Muscle layer of colon (tissue), 2 donors: ENCODE data around the gene SCN2B.

Source experiments
- H3K27ac ChIP-seq: one replicate; pipeline ENCODE4 v1.7.0; 2013; ENCODE audit warnings: low read depth, mild to moderate bottlenecking, low read length, moderate library complexity
- H3K27me3 ChIP-seq, 2 donors: one replicate each; pipeline ENCODE4 v1.7.0; 2013; ENCODE audit warnings: low read length in 2 of 2, mild to moderate bottlenecking in 2 of 2; ENCODE audit not compliant: insufficient read depth in 2 of 2, control insufficient read depth in 1 of 2
- H3K36me3 ChIP-seq: one replicate; pipeline ENCODE4 v1.7.0; 2013; ENCODE audit warnings: mild to moderate bottlenecking, low read length; ENCODE audit not compliant: insufficient read depth
- H3K4me1 ChIP-seq: one replicate; pipeline ENCODE4 v1.7.0; 2013; ENCODE audit warnings: mild to moderate bottlenecking, low read length; ENCODE audit not compliant: insufficient read depth
- H3K4me3 ChIP-seq, 2 donors: one replicate each; pipeline ENCODE4 v1.7.0; 2013; ENCODE audit warnings: low read length in 2 of 2, low read depth in 1 of 2, mild to moderate bottlenecking in 1 of 2, moderate library complexity in 1 of 2
- H3K9ac ChIP-seq: one replicate; pipeline ENCODE4 v1.7.0; 2013; ENCODE audit warnings: low read length
- H3K9me3 ChIP-seq: one replicate; pipeline ENCODE4 v1.7.0; 2013; ENCODE audit warnings: mild to moderate bottlenecking, low read length
- donor health status: abdominal sarcoma.
- donor health status: Adenocarcinoma of cecum.

The SCN2B gene, protein sequence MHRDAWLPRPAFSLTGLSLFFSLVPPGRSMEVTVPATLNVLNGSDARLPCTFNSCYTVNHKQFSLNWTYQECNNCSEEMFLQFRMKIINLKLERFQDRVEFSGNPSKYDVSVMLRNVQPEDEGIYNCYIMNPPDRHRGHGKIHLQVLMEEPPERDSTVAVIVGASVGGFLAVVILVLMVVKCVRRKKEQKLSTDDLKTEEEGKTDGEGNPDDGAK

GRCh38 chr11:118175993-118176777 is at the start of gene SCN2B:
SCN2B (minus strand) TSS chr11:118176639; CDS start chr11:118176431, 208 bp downstream.
- Histone ChIP-seq H3K4me3 (peak within 1 kb of the TSS; percentile 24 to 87), H3K9me3 (no peaks in the 10 kb centered on the region), H3K4me1 (peaks cover 39% of the 10 kb centered on the region), H3K9ac (peak within 1 kb of the TSS; percentile 57), H3K27ac (peak within 1 kb of the TSS; percentile 51), H3K36me3 (no peaks in the 10 kb centered on the region), H3K27me3 (no peaks in the 10 kb centered on the region)

GRCh38 chr11:118224511-118225188 is 48.2 kb upstream of the SCN2B start, which contains the start of gene JAML:
JAML (minus strand) TSS chr11:118225011; CDS start chr11:118214866, 10,145 bp downstream.
- no peak within 1 kb of the TSS for H3K9ac ChIP-seq
- no peaks in the 10 kb centered on the region for H3K36me3 ChIP-seq
- H3K27ac ChIP-seq: no peak within 1 kb of the TSS
- no peaks in the 10 kb centered on the region for H3K9me3 ChIP-seq
- H3K4me3 ChIP-seq: no peak within 1 kb of the TSS
- H3K27me3 ChIP-seq: no peaks in the 10 kb centered on the region
- no peaks in the 10 kb centered on the region for H3K4me1 ChIP-seq

- H3K9me3 ChIP-seq: no peaks in the 10 kb centered on the region
- no peaks in the 10 kb centered on the region for H3K27me3 ChIP-seq
- H3K27ac ChIP-seq: no peak overlapping the region
- no peak overlapping the region for H3K4me3 ChIP-seq
- H3K36me3 ChIP-seq: no peaks in the 10 kb centered on the region
- no peaks in the 10 kb centered on the region for H3K4me1 ChIP-seq
- H3K9ac ChIP-seq: no peak overlapping the region
These were observed 47.6 kb upstream of the SCN2B start for GRCh38 chr11:118223992-118224391.

- H3K4me3 ChIP-seq: no peak overlapping the region
- no peaks in the 10 kb centered on the region for H3K36me3 ChIP-seq
- no peaks in the 10 kb centered on the region for H3K4me1 ChIP-seq
- no peaks in the 10 kb centered on the region for H3K27me3 ChIP-seq
- no peak overlapping the region for H3K27ac ChIP-seq
- no peak overlapping the region for H3K9ac ChIP-seq
- no peaks in the 10 kb centered on the region for H3K9me3 ChIP-seq
These were observed 47.1 kb upstream of the SCN2B start for GRCh38 chr11:118223570-118223969.

DNA sequence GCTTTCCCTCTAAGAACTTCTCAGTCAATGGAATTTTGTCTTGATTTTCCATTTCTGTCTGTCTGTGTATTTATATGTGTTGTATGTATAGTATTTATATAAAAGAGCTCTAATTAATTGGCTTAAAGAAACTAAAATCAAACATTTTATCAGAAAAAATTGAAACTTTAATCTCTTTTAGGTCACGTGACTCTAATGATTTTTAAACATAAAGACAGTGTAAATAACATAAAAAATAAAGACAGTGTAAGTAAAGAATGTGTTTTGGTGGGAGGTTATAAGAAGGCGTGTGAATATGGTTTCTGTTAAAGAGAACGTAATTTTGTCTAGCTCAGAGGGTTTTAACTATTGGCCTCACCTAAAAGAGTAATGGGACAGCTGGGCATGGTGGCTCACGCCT is 46.0 kb upstream of the SCN2B start:
- H3K9me3 ChIP-seq: no peaks in the 10 kb centered on the region
- no peak overlapping the region for H3K4me3 ChIP-seq
- no peaks in the 10 kb centered on the region for H3K36me3 ChIP-seq
- H3K9ac ChIP-seq: no peak overlapping the region
- no peaks in the 10 kb centered on the region for H3K27me3 ChIP-seq
- no peak overlapping the region for H3K27ac ChIP-seq
- no peaks in the 10 kb centered on the region for H3K4me1 ChIP-seq

- Histone ChIP-seq H3K9ac (no peak overlapping the region), H3K36me3 (no peaks in the 10 kb centered on the region), H3K27ac (no peak overlapping the region), H3K4me1 (no peaks in the 10 kb centered on the region), H3K27me3 (no peaks in the 10 kb centered on the region), H3K9me3 (no peaks in the 10 kb centered on the region), H3K4me3 (no peak overlapping the region)
These were observed 45.0 kb upstream of the SCN2B start for GRCh38 chr11:118221419-118221818.

DNA sequence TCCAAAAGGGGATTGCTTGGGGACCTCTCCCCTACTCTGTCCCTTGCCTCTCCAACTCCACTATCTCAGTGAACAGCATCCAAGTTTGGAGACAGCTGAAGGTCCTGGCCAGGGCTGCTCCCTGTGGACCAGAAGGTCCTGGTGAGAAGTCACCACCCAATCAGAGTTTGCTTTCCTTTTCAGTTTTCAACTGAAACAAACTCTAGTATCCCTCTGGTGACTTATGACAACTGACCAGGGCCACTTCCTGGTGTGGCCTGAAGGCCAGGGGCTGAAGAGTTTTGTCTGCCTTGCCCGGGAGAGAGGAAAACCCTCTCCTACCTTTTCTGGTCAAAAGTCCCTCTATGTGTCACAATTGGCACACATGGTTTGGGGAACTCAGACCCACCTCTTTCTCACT is 43.3 kb upstream of the SCN2B start:
- no peak overlapping the region for H3K4me3 ChIP-seq
- no peaks in the 10 kb centered on the region for H3K9me3 ChIP-seq
- no peaks in the 10 kb centered on the region for H3K36me3 ChIP-seq
- H3K27me3 ChIP-seq: no peaks in the 10 kb centered on the region
- no peaks in the 10 kb centered on the region for H3K4me1 ChIP-seq
- no peak overlapping the region for H3K9ac ChIP-seq
- H3K27ac ChIP-seq: no peak overlapping the region

- Histone ChIP-seq H3K9ac (no peak overlapping the region), H3K4me3 (no peak overlapping the region), H3K27ac (no peak overlapping the region), H3K4me1 (no peaks in the 10 kb centered on the region), H3K27me3 (no peaks in the 10 kb centered on the region), H3K9me3 (no peaks in the 10 kb centered on the region), H3K36me3 (no peaks in the 10 kb centered on the region)
These were observed 42.8 kb upstream of the SCN2B start for GRCh38 chr11:118219244-118219643.

DNA sequence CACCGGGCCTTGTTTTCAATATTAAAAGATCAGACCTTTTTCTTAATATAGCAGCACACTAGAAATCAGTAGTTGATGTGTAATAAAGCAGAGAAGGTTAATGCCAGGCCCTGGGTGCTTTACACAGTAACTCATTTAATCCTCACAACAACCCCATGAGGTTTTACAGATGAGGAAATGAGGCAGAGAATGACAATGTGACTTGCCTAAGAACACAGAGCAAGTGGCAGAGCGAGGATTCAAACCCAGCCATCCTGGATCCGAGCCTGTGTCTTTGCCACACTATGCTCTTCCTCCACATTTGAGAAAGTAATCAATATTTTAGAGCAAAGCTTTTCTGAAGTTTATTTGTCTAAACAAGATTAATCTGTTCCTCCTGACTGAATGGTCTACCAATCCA is 41.1 kb upstream of the SCN2B start:
- Histone ChIP-seq H3K4me3 (no peak overlapping the region), H3K27me3 (no peaks in the 10 kb centered on the region), H3K36me3 (no peaks in the 10 kb centered on the region), H3K9me3 (no peaks in the 10 kb centered on the region), H3K4me1 (no peaks in the 10 kb centered on the region), H3K27ac (no peak overlapping the region), H3K9ac (no peak overlapping the region)

GRCh38 chr11:118216621-118217481 is 40.4 kb upstream of the SCN2B start:
- Histone ChIP-seq H3K9me3 (no peaks in the 10 kb centered on the region), H3K27me3 (no peaks in the 10 kb centered on the region), H3K27ac (no peak overlapping the region), H3K9ac (no peak overlapping the region), H3K36me3 (no peaks in the 10 kb centered on the region), H3K4me3 (no peak overlapping the region), H3K4me1 (no peaks in the 10 kb centered on the region)

GRCh38 chr11:118215765-118216164 is 39.3 kb upstream of the SCN2B start:
- no peak overlapping the region for H3K4me3 ChIP-seq
- no peaks in the 10 kb centered on the region for H3K4me1 ChIP-seq
- no peak overlapping the region for H3K27ac ChIP-seq
- H3K9ac ChIP-seq: no peak overlapping the region
- H3K36me3 ChIP-seq: no peaks in the 10 kb centered on the region
- H3K27me3 ChIP-seq: no peaks in the 10 kb centered on the region
- no peaks in the 10 kb centered on the region for H3K9me3 ChIP-seq
